Activated B cell treated with CpG ODN at 0.5 μM for 24 hours (primary cell): ENCODE results near the gene CSAD. TPM values are rescaled to one million over a fixed set of nuclear protein-coding genes. Genes with fewer than 3 reads are reported as not detected.

ENCODE experiments used
- ATAC-seq: fragments of 200-7000 bp; cut with Tn5 transposase; one replicate; pipeline ENCODE4 v1.10.0; 2021; ENCODE audit warnings: low read depth, mild to moderate bottlenecking, moderate library complexity
- CTCF ChIA-PET: fragments of 350-600 bp; sonication (Branson Sonifier 250); formaldehyde crosslinking; loops from one replicate; lab custom pipeline; 2021; ENCODE audit warnings: antibody characterized with exemption; lab: Charles Lee
- POLR2A ChIA-PET: fragments of 350-600 bp; sonication (Branson Sonifier 250); formaldehyde crosslinking; loops from one replicate; lab custom pipeline; 2021; ENCODE audit warnings: antibody characterized with exemption; lab: Charles Lee
- DNase-seq: peaks from one replicate; pipeline ENCODE4 v3.0.0; 2022
- H3K27ac Mint-ChIP-seq: one replicate; pipeline ENCODE4 v1.8.0; 2020; ENCODE audit warnings: mixed read lengths
- H3K27me3 Mint-ChIP-seq: one replicate; pipeline ENCODE4 v1.8.0; 2021; ENCODE audit warnings: mixed read lengths
- H3K36me3 Mint-ChIP-seq: one replicate; pipeline ENCODE4 v1.8.0; 2021; ENCODE audit warnings: low read depth, mixed read lengths
- H3K4me1 Mint-ChIP-seq: one replicate; pipeline ENCODE4 v1.8.0; 2021; ENCODE audit warnings: mixed read lengths
- H3K4me3 Mint-ChIP-seq: one replicate; pipeline ENCODE4 v1.8.0; 2020; ENCODE audit warnings: mild to moderate bottlenecking, mixed read lengths
- H3K9me3 Mint-ChIP-seq: one replicate; pipeline ENCODE4 v1.8.0; 2020; ENCODE audit warnings: mixed read lengths
- intact Hi-C: fragments of 100-400 bp; cut with micrococcal nuclease; formaldehyde crosslinking; loops from one replicate; pipeline ENCODE4 v1.15.1; 2024
- total RNA-seq: library from RNA; stranded (reverse); gene quantifications from 2 replicates; pipeline ENCODE4 v1.2.3, GENCODE V29; 2022
- TF ChIP-seq, protein P1 (sequence below): fragments of 200-600 bp; IDR thresholded peaks from one replicate; pipeline ENCODE4 v1.8.0; 2022; ENCODE audit warnings: antibody characterized with exemption, mild to moderate bottlenecking

Gene CSAD
- total RNA-seq, 1 donor from 2014 or later, result 34.6 TPM

DNA sequence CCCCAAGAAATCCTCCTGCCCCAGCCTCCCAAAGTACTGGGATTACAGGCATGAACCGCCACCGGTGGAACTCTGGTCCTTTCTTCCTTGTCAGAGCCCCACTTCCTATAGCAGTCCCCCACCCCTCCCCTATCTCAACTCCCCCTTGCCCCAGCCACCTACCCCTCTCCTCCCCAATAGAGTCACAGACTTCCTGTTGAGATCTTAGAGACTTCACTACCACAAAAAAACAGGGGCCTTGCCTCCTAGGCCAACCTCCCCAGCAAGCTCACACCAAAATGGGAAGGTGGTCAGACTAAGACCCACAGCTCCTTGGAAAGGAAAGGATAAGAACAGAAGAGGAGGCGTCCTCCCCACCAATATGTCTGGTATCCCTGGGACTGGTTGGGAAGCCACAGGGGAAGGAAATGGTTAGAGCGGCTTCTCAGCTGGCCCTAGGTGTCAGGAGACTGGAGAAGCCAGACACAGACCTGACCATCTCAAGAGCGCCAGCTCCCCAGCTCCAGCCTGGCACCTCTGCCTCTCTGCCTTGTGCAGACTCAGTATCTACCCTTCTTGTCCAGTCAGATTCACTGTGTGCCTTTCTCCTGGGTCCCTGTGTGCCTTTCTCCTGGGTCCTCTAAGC, 17.9 kb upstream of the CSAD start:
- TF ChIP-seq, protein P1, sequence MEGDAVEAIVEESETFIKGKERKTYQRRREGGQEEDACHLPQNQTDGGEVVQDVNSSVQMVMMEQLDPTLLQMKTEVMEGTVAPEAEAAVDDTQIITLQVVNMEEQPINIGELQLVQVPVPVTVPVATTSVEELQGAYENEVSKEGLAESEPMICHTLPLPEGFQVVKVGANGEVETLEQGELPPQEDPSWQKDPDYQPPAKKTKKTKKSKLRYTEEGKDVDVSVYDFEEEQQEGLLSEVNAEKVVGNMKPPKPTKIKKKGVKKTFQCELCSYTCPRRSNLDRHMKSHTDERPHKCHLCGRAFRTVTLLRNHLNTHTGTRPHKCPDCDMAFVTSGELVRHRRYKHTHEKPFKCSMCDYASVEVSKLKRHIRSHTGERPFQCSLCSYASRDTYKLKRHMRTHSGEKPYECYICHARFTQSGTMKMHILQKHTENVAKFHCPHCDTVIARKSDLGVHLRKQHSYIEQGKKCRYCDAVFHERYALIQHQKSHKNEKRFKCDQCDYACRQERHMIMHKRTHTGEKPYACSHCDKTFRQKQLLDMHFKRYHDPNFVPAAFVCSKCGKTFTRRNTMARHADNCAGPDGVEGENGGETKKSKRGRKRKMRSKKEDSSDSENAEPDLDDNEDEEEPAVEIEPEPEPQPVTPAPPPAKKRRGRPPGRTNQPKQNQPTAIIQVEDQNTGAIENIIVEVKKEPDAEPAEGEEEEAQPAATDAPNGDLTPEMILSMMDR, result no peak
- Mint-ChIP-seq H3K36me3 (peaks cover 57% of the 10 kb centered on the region), H3K27ac (peak overlapping the region; percentile 83), H3K4me3 (peak overlapping the region; percentile 73), H3K27me3 (no peaks in the 10 kb centered on the region), H3K4me1 (peaks cover 61% of the 10 kb centered on the region), H3K9me3 (no peaks in the 10 kb centered on the region)
- ChIA-PET POLR2A (interaction anchor here (0.6 to 6.1 kb wide), 14 partner anchors 9 to 182 kb away, joined by 3 to 66 read pairs (median 3); partner anchors contain the start of genes AAAS, CSAD, ITGB7 and MYG1), CTCF (interaction anchor here (0.6 to 3.3 kb wide), 14 partner anchors 8 to 310 kb away, joined by 3 to 65 read pairs (median 7); partner anchors contain the start of genes CSAD and ZNF740)
- ATAC-seq, result no peak
- DNase-seq, result no peak
- intact Hi-C loops, result no loop called here

DNA sequence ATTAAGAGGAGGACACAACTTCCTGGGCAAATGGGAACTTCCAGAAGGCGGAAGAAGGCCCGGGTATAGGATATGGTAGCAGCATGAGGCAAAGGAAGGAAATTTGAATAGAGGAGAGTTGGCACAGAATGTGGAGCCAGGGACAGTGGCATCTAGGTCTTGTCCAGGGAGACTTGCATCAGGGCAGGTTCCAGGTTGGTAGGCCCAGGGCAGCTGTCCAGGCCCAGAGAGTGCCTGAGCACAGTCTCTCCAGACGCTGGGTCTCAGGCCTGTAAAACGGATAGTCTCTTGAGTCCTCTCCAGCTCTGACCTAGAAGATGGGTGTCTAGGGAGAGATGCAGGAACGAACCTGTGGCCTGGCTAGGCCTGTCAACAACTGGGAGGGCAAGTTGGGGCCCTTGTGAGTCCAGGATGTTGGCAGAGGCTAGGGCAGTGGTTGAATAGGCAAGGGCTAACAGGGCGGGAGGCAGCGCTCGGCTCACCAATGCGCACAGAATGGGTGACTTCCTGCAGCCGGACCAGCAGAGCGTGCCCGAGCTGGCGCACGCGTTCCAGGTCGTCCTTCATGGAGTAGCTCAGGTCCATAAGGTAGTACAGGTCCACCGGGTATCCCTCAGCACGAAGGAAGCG, 16.4 kb upstream of the CSAD start:
- Mint-ChIP-seq H3K9me3 (no peaks in the 10 kb centered on the region), H3K27ac (peak overlapping the region; percentile 41), H3K4me1 (peaks cover 49% of the 10 kb centered on the region), H3K27me3 (no peaks in the 10 kb centered on the region), H3K36me3 (peaks cover 71% of the 10 kb centered on the region), H3K4me3 (no peak overlapping the region)
- ATAC-seq, result no peak
- POLR2A ChIA-PET, result interaction anchor here (0.6 to 6.1 kb wide), 10 partner anchors 10 to 272 kb away, joined by 3 to 66 read pairs (median 5); partner anchors contain the start of genes CSAD, EIF4B, ITGB7 and ZNF740
- DNase-seq, result no peak
- TF ChIP-seq, protein P1, result no peak
- CTCF ChIA-PET, result interaction anchor here (0.6 to 3.3 kb wide), 18 partner anchors 9 to 311 kb away, joined by 3 to 65 read pairs (median 5); partner anchors contain the start of genes CSAD, PFDN5, SOAT2 and SPRYD3
- intact Hi-C loops, result loop anchor here (1.0 kb wide), 1 partner anchor 38 kb away; no protein-coding TSS in a partner anchor

DNA sequence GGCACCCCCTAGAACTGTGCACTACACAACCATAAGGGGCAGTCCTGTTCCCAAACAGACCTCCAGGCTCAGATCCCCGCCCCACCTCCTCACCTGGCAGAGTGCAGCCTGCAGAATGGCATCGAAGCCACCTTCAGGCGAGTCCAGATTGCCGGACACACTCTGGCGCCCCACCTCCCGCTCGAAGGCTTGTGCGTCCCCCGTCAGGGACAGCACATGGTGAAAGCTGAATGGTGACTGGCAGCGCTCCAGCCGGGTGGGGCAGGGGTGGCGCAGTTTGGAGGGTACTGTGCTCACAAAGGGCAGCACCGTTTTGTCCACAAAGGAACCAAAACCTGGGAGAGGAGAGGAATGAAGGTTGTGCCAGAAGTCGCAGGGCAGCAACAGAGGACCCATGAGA, 15.8 kb upstream of the CSAD start:
- Mint-ChIP-seq H3K36me3 (peaks cover 78% of the 10 kb centered on the region), H3K9me3 (no peaks in the 10 kb centered on the region), H3K27me3 (no peaks in the 10 kb centered on the region), H3K4me3 (no peak overlapping the region), H3K27ac (peak overlapping the region; percentile 41), H3K4me1 (peaks cover 45% of the 10 kb centered on the region)
- POLR2A ChIA-PET, result interaction anchor here (0.6 to 6.1 kb wide), 3 partner anchors 11 to 273 kb away, joined by 5 to 66 read pairs (median 48); partner anchors contain the start of genes CSAD, ITGB7 and ZNF740
- ATAC-seq (no peak), DNase-seq (no peak)
- CTCF ChIA-PET, result interaction anchor here (1.6 to 3.1 kb wide), 5 partner anchors 12 to 312 kb away, joined by 5 to 65 read pairs (median 13); no protein-coding TSS in a partner anchor
- intact Hi-C loops, result no loop called here
- TF ChIP-seq, protein P1, result no peak

DNA sequence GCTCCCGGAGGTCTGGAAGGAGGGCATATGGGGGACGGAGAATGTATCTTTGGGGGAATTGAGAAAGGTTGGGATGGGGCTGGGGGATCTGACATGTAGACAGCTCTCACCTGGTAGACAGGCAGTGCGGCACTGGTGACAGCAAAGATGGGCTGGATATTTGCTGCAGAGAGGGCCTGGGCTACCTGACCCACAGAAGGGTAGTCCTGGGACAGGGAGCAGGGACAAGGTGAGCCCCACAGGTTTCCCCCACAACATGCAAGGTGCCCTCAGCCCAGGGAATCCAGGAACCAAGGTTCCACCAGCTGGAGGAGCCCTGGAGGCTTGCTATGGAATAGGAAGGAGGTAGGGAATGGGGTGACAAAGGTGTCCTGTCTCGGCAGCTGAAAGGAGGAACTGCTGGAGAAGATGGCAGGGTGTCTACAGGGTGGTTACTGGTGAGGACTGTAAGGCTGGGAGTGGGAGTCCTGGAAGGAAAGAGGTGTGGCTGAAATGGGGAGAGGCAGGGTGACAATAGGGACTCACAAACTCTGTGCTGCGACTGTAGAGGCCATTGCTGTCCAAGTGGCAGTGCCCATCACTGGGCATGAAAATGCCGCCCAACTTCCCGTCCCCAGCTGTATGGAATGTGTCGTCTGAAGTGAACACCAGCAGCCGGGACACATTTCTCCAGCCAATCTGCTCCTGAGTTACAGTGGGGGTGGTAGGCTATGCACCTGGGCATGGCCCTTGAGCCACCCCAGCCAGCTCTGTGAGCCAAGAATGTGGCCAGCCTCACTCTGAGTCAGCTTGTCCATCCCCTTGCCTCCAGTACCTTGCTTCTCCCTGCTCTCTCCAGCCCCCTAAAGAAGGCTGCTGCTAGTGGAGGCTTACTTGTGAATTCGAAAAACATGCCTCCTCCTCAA, 15.0 kb upstream of the CSAD start:
- ATAC-seq (no peak), DNase-seq (no peak)
- no peaks in the 10 kb centered on the region for H3K27me3 Mint-ChIP-seq
- CTCF ChIA-PET, result interaction anchor here (0.6 to 1.5 kb wide), 7 partner anchors 11 to 134 kb away, joined by 3 to 8 read pairs (median 4); partner anchors contain the start of gene ESPL1
- peaks cover 85% of the 10 kb centered on the region for H3K36me3 Mint-ChIP-seq
- H3K4me1 Mint-ChIP-seq, result peaks cover 37% of the 10 kb centered on the region
- H3K4me3 Mint-ChIP-seq, result no peak overlapping the region
- no peaks in the 10 kb centered on the region for H3K9me3 Mint-ChIP-seq
- POLR2A ChIA-PET, result interaction anchor here (1.5 to 6.1 kb wide), 2 partner anchors 12 to 15 kb away, joined by 6 to 48 read pairs; partner anchors contain the start of genes CSAD, ITGB7 and ZNF740
- intact Hi-C loops, result no loop called here
- peak overlapping the region; percentile 19 for H3K27ac Mint-ChIP-seq
- TF ChIP-seq, protein P1, result no peak
